ENCODE results near the gene PPP1R16B. TPM values are rescaled to one million over a fixed set of nuclear protein-coding genes. Genes with fewer than 3 reads are reported as not detected.

Gene PPP1R16B
- total and polyA plus RNA-seq, 9 donors, result 0.92 to 56.4 (median 2.9) TPM

DNA sequence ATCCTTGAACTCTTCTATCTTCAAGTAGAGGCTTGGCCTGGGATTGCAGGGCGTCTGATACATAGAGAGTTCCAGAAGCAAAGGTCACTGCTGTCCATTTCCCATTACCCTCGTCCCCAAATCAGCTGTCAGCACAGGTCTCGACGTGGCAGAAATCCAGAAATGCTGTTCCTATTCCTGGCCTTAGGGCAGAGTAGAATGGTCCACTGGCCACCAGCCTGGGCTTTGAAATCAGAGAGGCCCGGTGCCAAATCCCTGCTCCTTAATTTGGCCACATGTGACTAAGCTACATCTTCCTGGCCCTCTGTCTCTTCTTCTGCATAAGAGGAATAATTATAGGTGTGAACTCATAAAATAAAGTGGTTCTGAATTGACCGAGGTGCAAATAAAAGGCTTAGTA is 79.9 kb downstream of the PPP1R16B start:
- no peaks in the 10 kb centered on the region for H3K27me3 ChIP-seq
- intact Hi-C loops (cut with DNase I), result no loop called here
- TF ChIP-seq POLR2A (IDR thresholded peaks at IDR 0.05), result no peak
- no peak for TF ChIP-seq CTCF (IDR thresholded peaks at IDR 0.05)
- no peak for TF ChIP-seq EP300 (IDR thresholded peaks at IDR 0.05)

GRCh38 chr20:38888059-38888831 is 82.7 kb downstream of the PPP1R16B start:
- H3K27ac ChIP-seq, result no peak overlapping the region
- H3K4me1 ChIP-seq (ENCODE audit: insufficient read depth), result no peaks in the 10 kb centered on the region
- 66 to 76% (median 71%) methylated on average over 12 to 13 of the region's 13 CpGs for WGBS, 3 donors
- H3K36me3 ChIP-seq, result no peaks in the 10 kb centered on the region
- no peak for DNase-seq
- H3K9me3 ChIP-seq, result no peaks in the 10 kb centered on the region
- no peak for TF ChIP-seq POLR2A (IDR thresholded peaks at IDR 0.05)
- TF ChIP-seq EP300 (IDR thresholded peaks at IDR 0.05), result no peak
- no peak for TF ChIP-seq CTCF (IDR thresholded peaks at IDR 0.05)
- no peaks in the 10 kb centered on the region for H3K27me3 ChIP-seq
- intact Hi-C loops (cut with DNase I), result no loop called here
- no peak overlapping the region for H3K4me3 ChIP-seq

More for the DNA sequence above, 79.9 kb downstream of the PPP1R16B start:
- Histone ChIP-seq H3K4me3 (no peak overlapping the region), H3K9me3 (no peaks in the 10 kb centered on the region), H3K27ac (no peak overlapping the region), H3K36me3 (no peaks in the 10 kb centered on the region), H3K4me1 (ENCODE audit: insufficient read depth) (no peaks in the 10 kb centered on the region)
- DNase-seq, result no peak
- 66 to 71% (median 66%) methylated on average over 6 of the region's 6 CpGs for WGBS, 3 donors

DNA sequence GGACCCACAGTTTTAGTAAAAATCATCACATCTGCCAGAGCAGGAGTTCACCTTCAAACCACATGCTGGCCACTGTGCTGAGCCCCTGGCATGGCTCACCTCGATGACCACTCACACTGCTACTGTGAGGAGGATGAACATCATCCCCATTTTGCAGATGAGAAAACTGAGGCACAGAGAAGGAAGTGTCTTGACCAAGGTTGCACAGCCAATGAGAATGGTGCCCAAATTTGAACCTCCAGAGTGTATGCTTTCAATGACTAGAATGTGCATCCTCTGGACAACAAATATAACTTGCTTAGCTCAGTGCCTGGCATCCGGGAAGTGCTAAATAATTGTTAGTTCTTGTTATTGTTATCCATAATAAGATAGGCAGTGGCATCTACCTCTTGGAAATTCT is 83.6 kb downstream of the PPP1R16B start:
- TF ChIP-seq POLR2A (IDR thresholded peaks at IDR 0.05) (no peak), CTCF (IDR thresholded peaks at IDR 0.05) (no peak), EP300 (IDR thresholded peaks at IDR 0.05) (no peak)
- no peaks in the 10 kb centered on the region for H3K27me3 ChIP-seq
- no peaks in the 10 kb centered on the region for H3K4me1 ChIP-seq (ENCODE audit: insufficient read depth)
- H3K9me3 ChIP-seq, result no peaks in the 10 kb centered on the region
- H3K4me3 ChIP-seq, result no peak overlapping the region
- intact Hi-C loops (cut with DNase I), result no loop called here
- WGBS, 3 donors, result 65 to 80% (median 73%) methylated on average over 2 of the region's 2 CpGs
- DNase-seq, result no peak
- H3K27ac ChIP-seq, result no peak overlapping the region
- H3K36me3 ChIP-seq, result no peaks in the 10 kb centered on the region

- Histone ChIP-seq H3K36me3 (no peaks in the 10 kb centered on the region), H3K4me3 (no peak overlapping the region), H3K27me3 (no peaks in the 10 kb centered on the region), H3K9me3 (no peaks in the 10 kb centered on the region), H3K4me1 (ENCODE audit: insufficient read depth) (no peaks in the 10 kb centered on the region), H3K27ac (no peak overlapping the region)
- TF ChIP-seq POLR2A (IDR thresholded peaks at IDR 0.05), result no peak
- TF ChIP-seq EP300 (IDR thresholded peaks at IDR 0.05), result no peak
- TF ChIP-seq CTCF (IDR thresholded peaks at IDR 0.05), result no peak
- DNase-seq, result no peak
- intact Hi-C loops (cut with DNase I), result loop anchor here in 2 of 4 donors (5.0 to 10.0 kb wide), 2 partner anchors 235 to 243 kb away; no protein-coding TSS in a partner anchor
- WGBS, 3 donors, result 45 to 58% (median 46%) methylated on average over 13 of the region's 13 CpGs
These were observed 84.4 kb downstream of the PPP1R16B start for GRCh38 chr20:38889792-38890496.

All from ovary (tissue), 9 donors.